ENCODE measurements around the gene IMP4. TPM values are rescaled to one million over a fixed set of nuclear protein-coding genes. Genes with fewer than 3 reads are reported as not detected.

The IMP4 gene
- 100 to 1,000 TPM in 1 of 2 donors, 10 to 100 TPM in 1; 71.4 to 106 TPM for total RNA-seq

- peak; percentile 99 for DNase-seq (ENCODE audit: low spot score)
- Histone ChIP-seq H3K4me1 (replicated peaks) (no peaks in the 10 kb centered on the region), H3K27me3 (replicated peaks; ENCODE audit: insufficient read depth) (no peaks in the 10 kb centered on the region), H3K36me3 (peaks cover 12% of the 10 kb centered on the region in 2 donors), H3K4me3 (peak within 1 kb of the TSS; percentile 71), H3K27ac (peak within 1 kb of the TSS; percentile 91 to 92), H3K9me3 (no peaks in the 10 kb centered on the region)
- TF ChIP-seq POLR2AphosphoS5 (IDR thresholded peaks at IDR 0.05) (peak; percentile 96), CTCF (IDR thresholded peaks at IDR 0.05) (peak in 3 of 4 experiments; percentile 11 to 50 (median 48)), POLR2A (IDR thresholded peaks at IDR 0.05) (peak; percentile 7)
- intact Hi-C loops (cut with DNase I), result loop anchor here (2.0 to 10.0 kb wide), 2 partner anchors 162 to 752 kb away; partner anchors contain the start of genes FAM168B and SMPD4
- WGBS, result under 1% methylated on average over 48 of the region's 60 CpGs
Observed at GRCh38 chr2:130342533-130343275, at the start of gene IMP4. Gene IMP4, plus strand, starts transcription at chr2:130342897. Its CDS starts 36 bp downstream, at chr2:130342933.

- Histone ChIP-seq H3K27ac (no peak overlapping the region), H3K27me3 (replicated peaks; ENCODE audit: insufficient read depth) (no peaks in the 10 kb centered on the region), H3K36me3 (no peaks in the 10 kb centered on the region), H3K9me3 (no peaks in the 10 kb centered on the region), H3K4me1 (replicated peaks) (no peaks in the 10 kb centered on the region), H3K4me3 (no peak overlapping the region)
- TF ChIP-seq POLR2AphosphoS5 (IDR thresholded peaks at IDR 0.05) (no peak), POLR2A (IDR thresholded peaks at IDR 0.05) (no peak), CTCF (IDR thresholded peaks at IDR 0.05) (no peak)
- WGBS, result 80% methylated on average over 22 of the region's 22 CpGs
- DNase-seq (ENCODE audit: low spot score), result no peak
- intact Hi-C loops (cut with DNase I), result no loop called here
Observed at GRCh38 chr2:130300258-130300969, 42.3 kb upstream of the IMP4 start.

- TF ChIP-seq POLR2AphosphoS5 (IDR thresholded peaks at IDR 0.05) (no peak), CTCF (IDR thresholded peaks at IDR 0.05) (no peak), POLR2A (IDR thresholded peaks at IDR 0.05) (no peak)
- Histone ChIP-seq H3K27me3 (replicated peaks; ENCODE audit: insufficient read depth) (no peaks in the 10 kb centered on the region), H3K4me1 (replicated peaks) (no peaks in the 10 kb centered on the region), H3K9me3 (no peaks in the 10 kb centered on the region), H3K27ac (no peak overlapping the region), H3K4me3 (no peak overlapping the region), H3K36me3 (no peaks in the 10 kb centered on the region)
- no peak for DNase-seq (ENCODE audit: low spot score)
- intact Hi-C loops (cut with DNase I), result no loop called here
- 96% methylated on average over 13 of the region's 13 CpGs for WGBS
Observed at GRCh38 chr2:130300970-130301348, 41.7 kb upstream of the IMP4 start.

GRCh38 chr2:130302164-130302886, 40.4 kb upstream of the IMP4 start:
- Histone ChIP-seq H3K27ac (no peak overlapping the region), H3K4me1 (replicated peaks) (no peaks in the 10 kb centered on the region), H3K9me3 (no peaks in the 10 kb centered on the region), H3K4me3 (no peak overlapping the region), H3K36me3 (no peaks in the 10 kb centered on the region), H3K27me3 (replicated peaks; ENCODE audit: insufficient read depth) (no peaks in the 10 kb centered on the region)
- DNase-seq (ENCODE audit: low spot score), result no peak
- intact Hi-C loops (cut with DNase I), result no loop called here
- 85% methylated on average over 12 of the region's 12 CpGs for WGBS
- TF ChIP-seq POLR2AphosphoS5 (IDR thresholded peaks at IDR 0.05) (no peak), POLR2A (IDR thresholded peaks at IDR 0.05) (no peak), CTCF (IDR thresholded peaks at IDR 0.05) (no peak)
